ENCODE data around the gene KCNJ15.

DNA sequence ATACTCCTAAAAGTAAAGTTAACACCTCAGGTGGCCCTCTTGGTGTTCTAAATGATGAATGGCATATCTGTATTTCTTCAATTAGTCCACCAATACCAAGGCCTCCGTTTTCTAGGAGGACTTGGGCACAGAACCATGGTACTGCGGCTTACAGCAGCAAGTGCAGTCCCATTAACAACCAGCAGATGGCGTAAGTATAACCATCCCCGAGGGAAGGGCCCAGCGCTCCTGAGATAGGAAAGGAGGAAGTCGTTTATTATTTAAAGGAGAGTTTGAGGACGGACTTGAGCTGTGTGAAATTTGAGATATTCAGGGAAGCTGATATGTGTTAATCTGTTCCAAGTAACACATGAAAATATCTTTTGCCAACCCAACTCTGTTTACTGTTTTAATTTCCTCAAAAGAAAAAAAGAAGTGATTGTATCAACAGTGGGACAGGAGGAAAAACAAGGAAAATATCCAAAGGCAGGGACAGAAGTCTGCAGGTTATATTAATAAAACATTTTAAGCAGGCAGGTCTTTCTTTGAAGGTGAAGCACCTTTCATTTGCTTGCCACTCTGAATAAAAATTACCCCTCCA, 37.7 kb upstream of the KCNJ15 start:
- TF ChIP-seq, protein P1, sequence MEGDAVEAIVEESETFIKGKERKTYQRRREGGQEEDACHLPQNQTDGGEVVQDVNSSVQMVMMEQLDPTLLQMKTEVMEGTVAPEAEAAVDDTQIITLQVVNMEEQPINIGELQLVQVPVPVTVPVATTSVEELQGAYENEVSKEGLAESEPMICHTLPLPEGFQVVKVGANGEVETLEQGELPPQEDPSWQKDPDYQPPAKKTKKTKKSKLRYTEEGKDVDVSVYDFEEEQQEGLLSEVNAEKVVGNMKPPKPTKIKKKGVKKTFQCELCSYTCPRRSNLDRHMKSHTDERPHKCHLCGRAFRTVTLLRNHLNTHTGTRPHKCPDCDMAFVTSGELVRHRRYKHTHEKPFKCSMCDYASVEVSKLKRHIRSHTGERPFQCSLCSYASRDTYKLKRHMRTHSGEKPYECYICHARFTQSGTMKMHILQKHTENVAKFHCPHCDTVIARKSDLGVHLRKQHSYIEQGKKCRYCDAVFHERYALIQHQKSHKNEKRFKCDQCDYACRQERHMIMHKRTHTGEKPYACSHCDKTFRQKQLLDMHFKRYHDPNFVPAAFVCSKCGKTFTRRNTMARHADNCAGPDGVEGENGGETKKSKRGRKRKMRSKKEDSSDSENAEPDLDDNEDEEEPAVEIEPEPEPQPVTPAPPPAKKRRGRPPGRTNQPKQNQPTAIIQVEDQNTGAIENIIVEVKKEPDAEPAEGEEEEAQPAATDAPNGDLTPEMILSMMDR (conservative IDR thresholded peaks at IDR 0.05 in 1 of 2, IDR thresholded peaks at IDR 0.05 in 1 of 2; ENCODE audit: low read depth in 1 of 2, low read length in 2 of 2): peak; percentile 97 to 99
- TF ChIP-seq EZH2 (IDR thresholded peaks at IDR 0.05; ENCODE audit: low read length, missing control alignments): no peak
